Hepatic stellate cell (primary cell): ENCODE results near the gene HOXA3.

Experiments used
- DNase-seq: peaks from one replicate; pipeline ENCODE4 v3.0.0; 2011; ENCODE audit warnings: low spot score

HOXA3 gene

GRCh38 chr7:27165996-27166530 lies 13.7 kb upstream of the HOXA3 start:
- DNase-seq: no peak

DNA sequence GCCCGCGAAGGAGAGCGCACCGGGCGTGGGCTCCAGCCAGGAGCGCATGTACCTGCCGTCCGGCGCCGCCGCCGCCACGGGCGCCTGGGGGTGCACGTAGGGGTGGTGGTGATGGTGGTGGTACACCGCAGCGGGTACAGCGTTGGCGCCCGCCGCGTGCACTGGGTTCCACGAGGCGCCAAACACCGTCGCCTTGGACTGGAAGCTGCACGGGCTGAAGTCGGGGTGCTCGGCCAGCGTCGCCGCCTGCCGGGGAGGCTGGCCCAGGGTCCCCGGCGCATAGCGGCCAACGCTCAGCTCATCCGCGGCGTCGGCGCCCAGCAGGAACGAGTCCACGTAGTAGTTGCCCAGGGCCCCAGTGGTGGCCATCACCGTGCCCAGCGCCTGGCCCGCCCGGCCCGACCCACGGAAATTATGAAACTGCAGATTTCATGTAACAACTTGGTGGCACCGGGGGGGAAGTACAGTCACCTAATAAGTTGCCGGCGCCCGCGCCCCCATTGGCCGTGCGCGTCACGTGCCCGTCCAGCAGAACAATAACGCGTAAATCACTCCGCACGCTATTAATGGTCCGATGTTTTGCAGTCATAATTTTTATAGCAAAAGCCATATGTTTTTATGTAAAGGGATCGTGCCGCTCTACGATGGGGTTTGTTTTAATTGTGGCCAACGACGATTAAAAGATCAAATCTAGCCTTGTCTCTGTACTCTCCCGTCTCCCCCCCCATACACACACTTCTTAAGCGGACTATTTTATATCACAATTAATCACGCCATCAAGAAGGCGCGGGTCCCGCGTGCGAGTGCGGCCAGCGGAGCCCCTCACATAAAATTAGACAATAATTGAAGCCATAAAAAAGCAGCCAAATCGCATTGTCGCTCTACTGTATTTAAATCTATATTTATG lies 13.0 kb upstream of the HOXA3 start, which contains the start of gene HOXA9:
TSS of gene HOXA9 (minus strand) at position 449 of the 907 bp plus-strand sequence. CDS start at position 369, 80 bp downstream.
- no peak for DNase-seq

- DNase-seq: no peak
Observed at GRCh38 chr7:27164367-27165088, 12.1 kb upstream of the HOXA3 start.

DNA sequence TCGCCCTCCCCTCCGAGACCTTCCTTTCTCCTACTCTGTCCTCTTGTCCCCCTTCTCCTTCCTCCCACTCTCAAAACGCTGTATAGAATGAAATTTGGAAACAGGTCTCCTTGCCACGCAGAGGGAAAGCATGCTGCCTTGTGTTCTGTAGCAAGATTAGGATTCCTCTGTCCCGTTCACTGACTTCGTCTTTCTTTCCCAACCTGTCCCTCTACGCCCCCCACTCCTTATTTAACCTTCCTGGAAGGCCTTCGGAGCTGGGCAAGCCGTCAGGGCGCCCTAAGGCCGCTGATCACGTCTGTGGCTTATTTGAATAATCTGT lies 11.6 kb upstream of the HOXA3 start:
- DNase-seq: no peak

GRCh38 chr7:27163288-27164044 lies 11.1 kb upstream of the HOXA3 start:
- DNase-seq: no peak

DNA sequence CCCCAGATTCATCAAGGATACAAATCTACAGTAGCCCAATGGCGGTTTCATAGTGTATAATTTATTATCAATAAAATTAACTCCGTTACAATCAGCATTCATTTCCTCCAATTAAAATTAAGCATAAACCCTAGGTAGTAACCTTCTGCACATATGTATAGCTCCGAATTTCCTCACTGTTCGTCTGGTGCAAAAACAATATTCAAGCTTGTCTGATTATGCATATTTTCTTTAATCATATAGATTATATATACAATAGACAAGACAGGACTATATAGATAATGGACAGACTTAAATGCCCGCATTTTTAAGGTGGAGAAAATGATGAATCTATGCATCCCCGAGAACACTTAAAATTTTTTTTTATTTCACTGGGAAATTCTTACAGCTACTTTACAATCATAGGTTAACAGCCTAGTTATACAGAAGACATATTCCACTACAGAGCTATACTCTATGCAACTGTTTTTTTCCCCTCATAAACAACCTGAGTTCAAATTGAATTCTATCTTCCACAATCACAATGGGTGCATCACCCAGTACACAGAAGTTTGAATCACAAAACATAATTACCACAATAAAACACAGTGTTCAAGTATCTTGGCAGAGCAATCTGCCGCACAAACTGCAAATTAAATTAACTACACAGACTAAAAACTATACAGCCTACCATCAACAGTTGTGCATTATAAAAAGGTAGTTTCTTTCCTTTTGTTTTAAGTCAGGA lies 10.3 kb upstream of the HOXA3 start:
- no peak for DNase-seq

- DNase-seq: no peak
Observed at GRCh38 chr7:27161721-27162560, 9.6 kb upstream of the HOXA3 start.

GRCh38 chr7:27161214-27161720 lies 8.9 kb upstream of the HOXA3 start:
- no peak for DNase-seq

DNA sequence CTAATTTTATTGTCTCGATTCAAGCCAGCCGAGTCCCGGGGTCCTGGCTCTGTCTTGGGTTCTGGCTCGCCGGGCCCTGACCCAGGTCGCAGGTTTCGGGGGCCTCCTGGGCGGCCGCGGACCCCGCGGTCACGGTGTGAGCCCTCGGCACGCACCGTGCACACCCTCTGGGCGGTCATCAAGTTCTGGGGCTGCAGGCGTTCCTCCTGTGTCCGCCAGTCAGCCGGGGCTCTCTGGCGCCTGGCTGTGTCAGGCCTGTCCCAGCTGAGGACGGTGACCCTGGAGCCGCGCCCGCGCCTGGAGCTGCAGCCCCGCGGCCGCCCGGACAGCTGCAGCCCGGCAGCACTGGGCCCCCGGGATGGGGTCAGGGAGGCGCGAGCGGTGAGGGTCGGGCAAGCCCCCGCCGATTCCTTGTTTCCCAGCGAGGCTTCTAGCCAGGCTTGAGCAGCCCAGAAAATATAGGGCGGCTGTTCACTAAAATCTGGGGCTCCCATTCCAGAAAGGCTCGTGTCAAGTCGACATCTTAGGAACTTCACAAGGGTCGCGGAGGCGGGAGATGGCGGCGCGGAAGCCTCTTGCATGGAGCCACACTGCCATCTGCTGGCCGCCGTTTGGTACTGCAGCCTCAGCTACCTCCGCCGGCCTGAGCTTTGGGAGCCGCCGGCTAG lies 8.3 kb upstream of the HOXA3 start:
- DNase-seq: peak; percentile 87

DNA sequence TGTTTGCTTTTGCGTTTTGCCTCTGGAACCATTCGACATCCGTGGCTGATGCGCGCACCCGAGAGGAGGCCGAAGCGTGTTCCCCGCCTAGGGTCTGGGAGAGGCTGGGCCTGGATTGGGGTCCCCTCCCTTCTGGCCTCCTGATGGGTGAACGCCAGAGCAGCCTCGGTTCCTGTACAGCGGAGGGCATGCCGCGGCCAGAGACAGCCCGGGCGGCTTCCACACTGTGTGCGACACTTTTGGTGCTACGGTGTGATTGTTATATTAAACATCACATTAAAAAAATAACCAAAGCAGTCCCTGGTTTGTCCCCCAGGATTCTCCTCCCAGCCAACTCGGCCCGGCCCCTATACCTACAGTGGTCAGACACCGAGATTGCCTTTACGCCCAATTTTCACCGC lies 7.8 kb upstream of the HOXA3 start:
- no peak for DNase-seq

DNA sequence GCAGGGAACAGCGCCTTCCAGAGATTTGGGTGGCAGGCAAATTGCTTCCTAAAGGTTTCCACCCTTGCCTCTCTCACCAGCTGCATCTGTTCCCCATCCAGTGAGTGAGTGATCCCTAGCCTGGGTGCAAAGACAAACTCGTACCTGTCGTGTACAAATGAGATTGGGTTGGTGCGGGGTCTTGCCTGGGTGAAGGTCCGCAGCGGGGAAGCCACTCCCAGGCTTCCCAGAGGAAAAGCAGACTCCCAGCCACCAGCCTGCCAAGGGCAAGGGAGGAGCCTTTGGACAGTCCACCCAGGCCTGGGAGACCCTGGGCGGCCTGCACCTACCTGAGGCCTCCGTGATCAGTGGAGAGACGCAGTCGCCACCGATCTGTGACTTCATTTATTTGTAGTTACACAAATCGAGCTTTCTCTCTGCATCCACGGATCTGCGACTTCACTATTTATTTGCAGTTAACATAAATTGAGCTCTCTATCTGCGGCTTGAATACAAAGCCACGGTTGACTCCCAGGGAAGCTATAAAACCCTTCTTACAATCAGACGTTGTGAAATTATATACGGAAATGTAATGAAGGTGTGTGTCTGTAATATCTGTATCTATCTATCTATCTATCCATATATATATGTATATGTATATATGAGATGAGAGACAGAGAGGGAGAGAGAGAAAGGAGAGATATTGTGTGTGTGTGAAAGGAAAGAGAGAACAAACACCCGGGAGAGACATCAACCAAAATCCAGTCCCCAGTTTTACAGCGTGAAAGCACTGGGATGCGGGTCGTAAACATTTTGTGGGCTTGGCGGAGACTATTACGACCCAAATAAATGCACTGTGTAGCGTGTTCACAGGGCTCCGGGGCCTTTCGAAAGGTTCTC lies 7.1 kb upstream of the HOXA3 start:
- DNase-seq: no peak

DNA sequence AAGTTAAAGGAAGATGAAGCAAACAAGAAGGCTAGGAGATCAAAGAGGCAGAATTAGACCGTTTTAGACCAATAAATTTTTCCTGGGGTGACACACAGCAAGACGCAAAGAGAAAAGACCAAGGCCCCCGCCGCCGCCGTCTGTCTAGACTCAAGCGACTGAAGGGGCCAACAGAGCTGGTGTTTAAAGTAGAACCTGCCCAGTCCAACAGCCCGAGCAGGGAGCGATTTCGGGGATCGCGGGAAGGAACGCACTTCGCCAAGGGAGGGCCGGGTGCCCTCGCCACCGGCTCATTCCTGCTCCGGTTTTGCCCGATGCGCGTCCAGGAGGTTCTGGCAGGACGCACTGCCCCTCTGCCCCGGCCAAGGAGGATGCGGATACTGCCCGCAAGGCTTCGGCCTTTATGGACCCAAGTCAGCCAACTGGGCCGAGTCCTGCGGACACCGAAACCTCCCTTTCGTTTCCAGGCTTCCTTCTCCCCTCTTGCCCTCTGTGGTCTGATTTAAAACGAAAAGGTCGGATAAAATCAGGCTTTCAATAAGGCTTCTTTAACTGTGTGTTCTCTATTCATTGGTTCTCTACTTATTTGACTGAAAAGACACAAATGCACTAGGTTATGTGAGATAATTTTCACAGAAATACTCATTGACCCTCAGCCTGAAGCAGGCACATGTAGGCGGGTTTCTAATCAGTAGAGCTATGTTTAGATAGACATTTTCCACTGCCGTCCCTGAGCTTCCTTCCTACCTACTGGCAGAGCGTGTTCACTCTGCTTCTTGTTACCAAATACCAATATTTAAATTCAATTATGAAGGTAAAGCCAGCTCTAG lies 6.3 kb upstream of the HOXA3 start:
- DNase-seq: no peak

- no peak for DNase-seq
Observed at GRCh38 chr7:27157702-27158431, 5.5 kb upstream of the HOXA3 start.

DNA sequence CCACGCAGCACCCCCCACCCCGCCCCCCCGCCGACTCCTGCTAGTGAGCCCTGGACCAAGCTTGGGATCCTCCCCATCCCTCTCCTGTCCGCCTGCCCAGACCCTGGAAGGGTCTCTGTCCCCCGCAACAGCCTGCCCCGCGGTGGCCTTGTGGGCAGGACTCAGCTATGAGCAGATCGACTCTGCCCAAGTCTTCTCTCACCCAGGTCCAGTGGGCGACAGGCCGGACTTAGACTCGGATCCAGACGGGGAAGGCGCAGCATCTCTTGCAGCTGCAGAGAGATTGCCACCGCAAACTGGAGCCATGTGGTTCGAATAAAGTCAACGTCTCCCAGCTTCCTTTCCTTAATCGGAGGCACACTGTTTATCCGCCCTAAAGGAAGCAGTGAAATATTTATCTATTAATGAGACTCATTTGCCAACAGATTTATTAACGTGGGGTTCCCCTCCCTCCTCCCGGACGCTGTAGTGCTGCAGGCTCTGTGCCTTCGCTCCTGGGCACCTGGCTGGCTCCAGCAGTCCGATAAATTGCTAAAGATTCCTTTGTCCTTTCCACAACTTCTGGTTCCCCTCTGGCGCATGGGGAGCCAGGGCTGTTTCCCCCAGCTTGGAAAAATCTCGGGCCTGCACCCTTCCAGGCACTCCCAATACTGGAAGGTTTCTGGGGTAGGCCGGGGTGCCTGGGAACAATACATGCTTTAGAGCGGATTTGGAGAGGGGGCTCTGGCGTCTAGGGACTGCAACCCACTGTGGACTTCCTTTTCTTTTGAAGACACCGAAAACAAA lies 4.7 kb upstream of the HOXA3 start:
- no peak for DNase-seq

- DNase-seq: no peak
Observed at GRCh38 chr7:27156508-27156898, 4.1 kb upstream of the HOXA3 start, which contains the start of gene HOXA7. HOXA7 (minus strand) TSS chr7:27156675; CDS start chr7:27156545, 130 bp downstream.

DNA sequence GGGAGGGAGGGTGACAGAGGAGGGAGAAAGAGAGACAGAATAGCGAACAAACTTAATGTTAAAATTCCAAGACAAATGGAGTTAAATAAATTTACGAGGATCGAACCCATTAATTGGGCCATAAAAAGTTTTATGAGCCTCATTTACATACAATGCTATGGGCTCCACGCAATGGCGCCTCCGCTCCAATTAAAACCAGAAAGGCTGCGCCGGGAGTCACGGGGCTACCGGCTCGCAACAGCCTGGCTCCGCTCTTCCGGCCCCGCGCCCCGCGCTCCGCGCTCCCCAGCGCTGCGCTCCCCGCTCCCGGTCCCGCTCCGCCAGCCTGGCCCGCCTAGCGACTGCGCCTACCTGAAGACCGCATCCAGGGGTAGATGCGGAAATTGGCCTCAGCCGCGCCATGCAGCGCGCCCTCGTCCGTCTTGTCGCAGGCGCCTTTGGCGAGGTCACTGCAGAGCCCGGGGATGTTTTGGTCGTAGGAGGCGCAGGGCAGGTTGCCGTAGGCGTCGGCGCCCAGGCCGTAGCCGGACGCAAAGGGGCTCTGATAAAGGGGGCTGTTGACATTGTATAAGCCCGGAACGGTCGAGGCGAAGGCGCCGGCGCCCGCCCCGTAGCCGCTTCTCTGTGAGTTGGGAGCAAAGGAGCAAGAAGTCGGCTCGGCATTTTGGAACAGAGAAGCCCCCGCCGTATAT lies 3.6 kb upstream of the HOXA3 start:
- DNase-seq: no peak
